Activated CD8-positive, alpha-beta memory T cell treated with anti-CD3 and anti-CD28 coated beads, Interleukin-2, amount 50 U/mL, for 1 hour (primary cell): ENCODE measurements around the gene COL4A5.
"Not testable (repeated sequence)": the region's sequence is repeated elsewhere in the genome, so short reads cannot be mapped to it uniquely, and the experiment has no call there.

Experiments used
- DNase-seq: peaks from one replicate; pipeline ENCODE4 v3.0.0-alpha.2; 2020; ENCODE audit errors: extremely low read depth

Gene COL4A5

DNA sequence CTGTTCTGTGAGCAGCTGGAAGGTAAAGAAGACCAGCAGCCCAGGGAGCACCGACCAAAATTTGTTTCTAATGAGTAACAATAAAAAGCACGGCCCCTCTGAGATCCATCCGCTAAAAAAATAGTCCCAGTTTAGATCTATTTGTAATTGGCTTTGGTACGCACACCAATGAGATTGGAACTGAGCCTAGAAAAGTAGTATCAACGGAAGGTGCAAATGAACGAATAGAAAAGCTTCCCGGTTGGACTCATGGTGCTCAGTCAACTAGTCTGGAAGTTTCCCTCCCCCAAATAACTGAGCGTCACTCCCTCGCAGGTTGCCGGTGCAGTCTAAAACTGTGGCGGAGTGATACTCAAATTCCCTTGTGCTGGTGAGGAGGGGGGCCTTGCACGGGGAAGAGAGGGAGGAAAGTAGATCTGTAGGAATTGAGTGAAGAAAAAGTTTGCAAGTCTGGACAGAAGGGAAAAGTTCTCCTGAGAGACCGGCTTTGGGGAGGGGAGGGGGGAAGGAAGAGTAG lies at the start of gene COL4A5:
COL4A5 (plus strand) TSS at position 413 of the 517 bp plus-strand sequence. CDS start 288 bp downstream, outside the sequence.
- no peak for DNase-seq

DNA sequence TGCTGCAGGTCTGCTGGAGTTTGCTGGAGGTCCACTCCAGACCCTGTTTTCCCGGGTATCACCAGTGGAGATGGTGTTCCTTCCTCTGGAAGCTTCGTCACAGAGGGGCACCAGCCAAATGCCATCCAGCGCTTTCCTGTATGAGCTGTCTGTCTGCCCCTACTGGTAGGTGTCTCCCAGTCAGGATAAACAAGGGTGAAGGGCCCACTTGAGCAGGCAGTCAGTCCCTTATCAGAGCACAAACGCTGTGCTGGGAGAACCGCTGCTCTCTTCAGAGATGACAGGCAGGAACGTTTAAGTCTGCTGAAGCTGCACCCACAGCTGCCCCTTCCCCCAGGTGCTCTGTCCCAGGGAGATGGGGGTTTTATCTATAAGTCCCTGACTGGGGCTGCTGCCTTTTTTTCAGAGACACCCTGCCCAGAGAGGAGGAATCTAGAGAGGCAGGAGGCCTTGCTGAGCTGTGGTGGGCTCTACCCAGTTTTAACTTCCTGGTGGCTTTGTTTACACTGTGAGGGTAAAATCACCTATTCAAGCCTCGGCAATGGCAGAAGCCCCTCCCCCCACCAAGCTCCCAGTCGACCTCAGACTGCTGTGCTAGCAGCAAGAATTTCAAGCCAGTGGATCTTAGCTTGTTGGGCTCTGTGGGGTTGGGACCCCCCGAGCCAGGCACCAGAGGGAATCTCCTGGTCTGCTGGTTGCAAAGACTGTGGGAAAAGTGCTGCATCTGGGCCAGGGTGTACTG lies 48.5 kb upstream of the COL4A5 start:
- DNase-seq, result not testable (repeated sequence)

DNA sequence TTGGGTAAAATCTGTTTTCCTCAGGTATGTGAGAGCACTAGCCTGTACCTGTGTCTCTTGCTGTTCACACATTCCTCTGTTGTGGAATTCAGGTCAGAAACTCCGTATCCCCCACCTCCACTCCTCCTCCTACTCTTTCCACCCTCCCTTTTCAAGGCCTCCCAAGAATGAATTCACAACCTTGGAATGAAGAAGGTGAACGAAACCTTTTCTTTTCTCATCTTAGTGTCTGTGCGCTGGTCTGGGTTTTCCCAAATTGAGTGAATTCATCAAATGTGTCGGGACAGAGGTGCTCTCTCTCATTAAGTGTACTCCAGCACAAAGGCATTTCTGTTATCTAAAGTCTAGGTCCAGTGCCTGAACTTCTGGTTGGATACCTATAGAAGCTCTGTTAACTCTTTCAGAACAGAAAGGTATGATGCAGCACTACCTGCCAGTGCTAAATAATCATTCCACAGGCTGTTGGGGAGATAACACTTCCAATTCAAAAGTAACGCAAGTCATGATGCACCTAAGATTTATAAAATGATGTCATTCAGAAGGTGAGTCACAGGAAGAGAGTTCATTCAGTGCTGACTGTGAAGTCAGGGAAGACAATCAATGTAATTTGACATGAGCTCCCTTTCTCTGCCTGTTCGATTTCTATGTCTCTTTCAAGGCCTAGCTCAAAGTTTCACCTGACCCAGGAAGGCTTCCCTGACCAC lies 43.3 kb upstream of the COL4A5 start:
- DNase-seq, result no peak

DNA sequence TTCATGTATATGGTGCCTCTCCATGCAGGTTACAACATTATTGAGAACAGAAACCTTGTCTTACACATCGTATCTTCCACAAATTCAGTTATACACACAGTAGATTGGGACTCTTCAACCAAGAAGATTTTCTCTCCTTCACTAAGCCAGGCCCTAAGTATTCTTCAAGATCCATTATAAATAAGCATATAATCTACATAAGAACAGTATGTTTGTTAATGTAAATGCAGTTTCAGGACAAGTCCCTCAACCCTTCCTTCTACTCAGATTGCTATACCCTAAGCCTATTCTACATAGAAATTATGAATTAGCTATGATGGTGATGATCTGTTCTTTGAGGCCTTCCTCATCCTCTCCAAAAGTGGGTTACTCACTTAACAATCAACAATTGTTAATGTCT lies 42.7 kb upstream of the COL4A5 start:
- no peak for DNase-seq

DNA sequence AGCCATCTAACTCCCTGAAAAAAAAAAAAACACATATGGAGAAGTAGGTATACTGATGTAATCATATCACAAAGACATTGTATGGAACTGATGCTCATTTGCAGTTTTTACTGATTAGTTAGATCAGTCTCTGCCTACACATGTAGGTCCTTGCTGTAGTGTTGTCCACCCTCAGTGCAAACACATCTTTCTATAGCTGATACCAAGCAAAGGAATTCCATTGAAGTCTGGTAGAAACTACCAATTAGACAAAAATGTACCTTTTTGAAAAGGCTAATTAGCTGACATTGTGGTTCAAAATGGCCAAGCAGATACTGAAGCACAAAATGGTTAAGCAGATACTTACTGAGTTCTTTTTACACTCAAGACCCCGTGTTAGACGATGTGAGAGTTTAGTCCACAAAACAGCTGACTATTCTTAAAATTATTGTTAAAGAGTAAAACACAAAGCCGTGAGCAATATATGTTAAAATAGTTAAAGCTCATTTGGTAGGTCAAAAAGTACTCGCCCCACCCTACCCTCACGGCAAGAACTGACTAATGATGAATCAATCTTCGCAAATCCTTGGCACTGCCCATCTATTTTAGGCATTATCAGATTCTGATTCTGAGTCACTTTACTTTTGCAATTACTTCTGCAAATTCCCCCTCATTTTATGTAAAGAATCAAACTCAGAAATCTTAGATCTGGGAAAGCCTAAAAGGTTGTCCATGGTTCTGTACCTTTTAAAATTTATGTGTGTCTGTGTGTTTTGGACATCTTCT lies 41.8 kb upstream of the COL4A5 start:
- no peak for DNase-seq

DNA sequence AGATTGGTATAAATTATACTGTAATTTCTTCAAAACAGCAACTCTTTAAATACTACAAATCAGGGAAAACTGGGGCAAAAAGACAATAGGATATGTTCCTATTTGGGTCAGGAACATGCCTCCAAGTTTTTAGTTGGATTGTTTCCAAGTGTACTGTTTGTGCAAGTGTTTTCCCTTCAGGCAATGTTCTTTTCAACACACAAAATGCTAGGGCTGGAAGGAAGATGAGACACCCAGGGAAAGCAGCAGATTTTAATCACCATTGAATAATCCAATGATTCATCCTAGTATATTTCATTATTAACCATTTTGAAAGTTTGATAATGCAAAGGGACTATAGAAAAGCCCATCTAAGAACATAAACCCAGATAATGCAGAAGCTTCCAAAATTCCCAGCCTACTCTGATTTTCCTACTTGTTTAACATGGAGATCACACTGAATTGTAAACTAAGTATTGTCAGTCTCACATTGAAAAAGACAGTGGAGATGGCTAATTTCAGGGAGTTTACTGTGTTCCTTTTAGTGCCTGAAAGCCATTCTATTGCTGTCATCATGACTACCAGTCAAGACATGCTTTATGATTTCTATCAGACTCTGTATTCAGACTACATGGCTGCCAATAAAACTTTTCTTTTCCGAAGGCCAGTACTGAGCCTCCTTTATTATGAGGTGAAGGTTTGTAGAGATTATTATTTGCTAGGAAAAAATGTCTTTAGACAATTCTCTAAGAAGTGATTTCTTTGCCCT lies 40.0 kb upstream of the COL4A5 start:
- no peak for DNase-seq

DNA sequence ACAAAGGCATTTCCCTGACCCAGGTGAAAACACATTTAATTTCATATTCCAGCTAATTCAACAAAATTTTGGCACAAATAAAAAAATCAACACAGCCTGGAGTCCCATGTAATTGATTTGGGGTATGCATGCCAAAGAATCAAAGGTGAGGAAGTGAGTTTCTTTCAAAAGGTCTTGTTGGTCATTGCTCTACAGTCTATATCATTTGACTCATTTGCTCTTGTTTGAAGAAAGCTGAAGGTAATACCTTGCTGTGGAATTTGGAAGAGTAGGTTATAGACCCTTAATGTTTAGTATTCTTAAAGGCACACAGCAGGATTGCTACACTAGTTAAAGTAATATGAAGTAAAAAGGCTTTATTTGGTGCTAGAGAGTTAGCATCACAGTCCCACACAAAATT lies 26.9 kb upstream of the COL4A5 start:
- no peak for DNase-seq

DNA sequence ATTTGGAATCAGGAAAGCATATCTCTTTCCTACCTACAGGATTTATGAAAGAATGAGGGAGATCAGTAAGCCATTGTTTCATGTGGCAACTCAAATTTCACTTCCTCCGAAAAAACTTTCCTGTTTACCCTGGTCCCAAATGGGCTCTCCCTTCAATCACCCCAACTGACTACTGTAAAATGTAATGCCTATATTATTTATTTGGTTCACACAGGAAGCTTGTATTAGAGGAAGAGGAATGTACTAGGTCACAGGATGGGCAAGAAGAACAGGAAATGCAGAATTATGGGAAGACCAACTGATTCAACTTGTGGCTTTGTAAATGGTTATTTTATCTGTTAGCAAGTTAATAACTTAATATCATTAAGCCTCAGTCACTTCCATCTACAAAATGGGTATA lies 24.5 kb upstream of the COL4A5 start:
- DNase-seq, result no peak

DNA sequence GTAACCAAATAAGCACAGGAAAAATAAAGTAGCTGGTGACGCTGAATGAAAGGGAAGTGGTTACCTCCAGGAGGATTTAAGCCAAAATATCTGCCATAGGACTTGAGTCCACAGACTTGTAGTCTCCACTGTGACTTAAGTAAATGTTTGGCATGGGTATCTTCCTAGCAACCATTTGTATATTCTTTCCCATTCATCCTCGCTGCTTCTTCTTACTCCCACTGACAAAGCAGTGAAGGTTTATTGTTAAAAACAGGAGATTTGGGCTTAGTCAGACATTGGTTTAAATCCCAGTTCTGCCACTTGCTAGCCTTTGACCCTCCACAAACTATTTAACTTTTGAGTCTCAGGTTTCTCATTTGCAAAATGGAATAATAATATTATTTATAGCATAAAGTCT lies 23.7 kb upstream of the COL4A5 start:
- DNase-seq, result no peak

DNA sequence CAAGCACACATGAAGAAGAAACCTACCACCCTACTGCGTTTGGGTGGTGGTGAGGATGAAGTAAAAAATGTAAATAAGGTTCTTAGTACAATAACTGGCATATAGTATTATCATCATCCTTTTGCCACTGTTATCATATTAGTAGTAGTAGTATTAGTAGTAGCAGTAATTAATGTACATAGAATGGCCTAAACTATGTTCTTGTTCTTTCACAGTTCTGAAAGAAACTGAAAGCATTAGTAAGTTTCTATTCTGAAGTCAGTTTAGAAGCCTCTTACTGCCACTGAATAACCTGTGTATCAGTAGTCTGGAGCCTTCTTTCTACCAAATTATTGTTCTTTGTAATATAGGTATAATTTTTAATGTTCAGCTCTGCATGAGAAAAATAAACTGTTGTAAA lies 22.4 kb upstream of the COL4A5 start:
- no peak for DNase-seq

DNA sequence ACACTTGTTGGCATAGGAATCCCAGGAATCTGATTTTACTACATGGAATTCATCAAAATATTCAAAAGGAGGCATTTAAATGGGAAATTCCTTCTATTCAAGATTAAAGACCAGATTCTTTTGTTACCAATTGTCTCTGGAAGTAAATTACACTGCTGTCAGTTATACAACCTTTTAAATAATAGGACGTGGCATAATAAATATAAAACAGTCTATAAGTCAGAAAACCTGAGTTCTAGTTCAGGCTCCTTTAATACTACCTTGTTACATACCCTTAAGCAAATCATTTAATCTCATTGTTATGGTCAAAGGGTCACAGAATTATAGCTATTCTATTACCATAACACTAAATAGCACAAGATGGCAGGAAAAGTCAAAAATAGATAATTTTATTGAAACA lies 20.2 kb upstream of the COL4A5 start:
- no peak for DNase-seq

DNA sequence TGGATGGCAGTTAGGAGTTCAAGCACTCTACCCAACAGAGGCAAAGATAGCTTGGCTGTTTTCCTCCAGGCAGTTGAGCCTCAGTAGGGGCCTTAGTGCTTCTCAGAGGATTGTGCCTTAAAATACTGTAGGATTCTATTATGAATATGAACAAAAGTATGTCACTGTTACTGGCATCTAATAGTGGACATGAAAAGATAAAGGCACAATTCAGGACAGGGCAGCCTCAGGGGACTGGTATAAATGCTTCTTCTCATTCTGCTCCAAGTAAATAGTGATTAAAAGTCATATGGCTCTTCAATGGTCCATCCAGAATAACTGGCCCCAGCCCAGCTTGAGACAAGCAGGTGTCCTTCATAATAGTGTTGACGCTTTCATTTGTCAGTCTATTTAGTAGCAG lies 19.2 kb upstream of the COL4A5 start:
- no peak for DNase-seq

DNA sequence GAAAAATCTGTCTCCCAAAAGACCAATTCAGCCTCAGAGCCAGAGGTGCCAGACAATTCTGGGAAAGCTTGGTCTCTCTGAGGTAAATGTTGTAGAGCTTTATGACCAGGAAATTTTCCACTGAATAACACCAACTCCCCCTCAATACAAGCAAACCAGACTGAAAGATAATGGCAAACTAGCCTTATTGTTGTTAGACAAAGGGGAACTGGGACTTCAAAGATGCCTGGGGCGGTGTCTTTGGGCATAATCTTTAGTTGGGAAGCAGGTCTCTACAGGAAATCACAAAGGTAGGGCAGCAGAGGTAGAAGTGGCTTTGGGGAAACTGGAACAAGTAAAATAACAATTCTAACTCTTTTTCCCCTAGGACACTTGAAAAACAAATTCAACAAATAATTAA lies 13.4 kb upstream of the COL4A5 start:
- DNase-seq, result no peak

DNA sequence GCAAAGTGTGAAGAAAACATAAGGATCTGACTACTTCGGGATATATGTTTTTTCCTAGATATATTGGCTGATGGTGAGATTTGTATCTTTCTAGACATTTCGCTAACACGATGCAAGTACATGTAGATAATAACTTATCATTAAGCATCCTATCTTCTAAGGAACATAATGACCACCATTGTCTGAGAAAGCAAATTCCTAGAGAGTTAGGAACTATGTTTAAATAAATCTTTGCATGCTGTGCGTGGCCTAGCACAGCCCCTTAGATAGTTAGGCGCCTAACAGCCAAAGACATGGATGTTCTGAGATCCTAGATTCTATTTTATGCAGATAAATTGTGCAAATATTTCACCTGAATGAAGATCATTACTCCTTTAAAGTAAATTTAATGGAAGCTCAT lies 4.4 kb upstream of the COL4A5 start:
- no peak for DNase-seq

DNA sequence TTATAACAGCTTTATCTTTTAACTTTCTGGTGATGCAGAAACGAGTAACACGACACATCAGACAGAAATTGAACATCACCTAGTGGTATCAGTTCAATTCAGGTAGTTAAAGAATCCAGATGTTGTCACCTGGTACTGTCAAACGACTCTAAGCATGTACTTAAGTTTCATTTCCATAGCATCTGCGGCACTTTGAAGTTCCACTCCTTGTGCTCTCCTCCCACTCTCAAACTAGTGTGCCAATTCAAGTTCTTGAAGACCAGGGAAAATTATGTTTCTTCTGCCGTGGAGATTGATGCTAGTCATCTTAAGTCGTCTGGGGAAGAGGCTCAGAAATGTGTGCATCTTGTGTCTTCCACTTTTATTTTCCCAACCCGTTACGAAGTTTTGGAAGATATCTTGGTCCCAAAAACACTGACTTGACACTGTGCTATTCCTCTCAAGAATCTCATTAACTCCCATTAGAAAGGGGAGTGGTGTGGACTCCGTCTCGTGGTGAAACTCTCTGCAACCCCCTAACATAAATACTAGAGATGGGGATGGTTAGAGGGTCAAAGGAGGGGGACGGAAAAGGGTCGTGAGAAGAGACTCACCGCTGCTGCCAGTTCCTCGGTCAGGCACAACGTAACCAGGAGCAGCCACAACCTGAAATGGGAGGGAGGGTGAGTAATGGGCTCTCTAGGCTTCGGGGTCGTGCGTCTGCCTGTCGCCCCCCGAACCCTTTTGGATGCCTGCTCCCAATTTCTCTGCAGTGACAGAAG lies 2.1 kb upstream of the COL4A5 start:
- no peak for DNase-seq

DNA sequence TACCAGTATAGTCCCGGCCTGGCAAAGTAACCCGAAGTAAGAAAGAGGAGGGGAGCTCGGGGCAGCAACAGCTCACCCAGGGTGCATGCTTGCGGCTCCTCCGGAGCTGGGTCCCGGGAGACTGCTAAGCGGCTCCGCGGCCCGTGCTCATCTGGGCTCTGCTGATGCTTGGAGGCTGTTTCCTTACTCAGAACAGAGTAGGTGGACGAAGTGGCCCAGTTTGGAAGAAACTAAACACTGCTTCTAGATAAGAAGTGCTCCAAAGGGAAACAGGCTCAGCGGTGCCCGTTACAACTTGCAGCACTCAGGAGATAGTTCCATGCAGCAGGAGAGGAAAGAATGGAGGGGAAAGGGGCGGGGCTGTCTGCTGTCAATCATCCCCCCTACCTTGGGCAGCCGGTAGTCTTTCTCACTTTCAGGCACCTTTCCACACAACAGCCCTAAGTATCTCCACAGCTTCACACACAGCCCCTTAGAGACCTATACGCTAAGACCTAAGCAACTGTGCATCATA lies 1.5 kb upstream of the COL4A5 start, which contains the start of gene COL4A6:
COL4A6 (minus strand) TSS at position 313 of the 514 bp plus-strand sequence; CDS start at position 87, 226 bp downstream.
- DNase-seq, result no peak

DNA sequence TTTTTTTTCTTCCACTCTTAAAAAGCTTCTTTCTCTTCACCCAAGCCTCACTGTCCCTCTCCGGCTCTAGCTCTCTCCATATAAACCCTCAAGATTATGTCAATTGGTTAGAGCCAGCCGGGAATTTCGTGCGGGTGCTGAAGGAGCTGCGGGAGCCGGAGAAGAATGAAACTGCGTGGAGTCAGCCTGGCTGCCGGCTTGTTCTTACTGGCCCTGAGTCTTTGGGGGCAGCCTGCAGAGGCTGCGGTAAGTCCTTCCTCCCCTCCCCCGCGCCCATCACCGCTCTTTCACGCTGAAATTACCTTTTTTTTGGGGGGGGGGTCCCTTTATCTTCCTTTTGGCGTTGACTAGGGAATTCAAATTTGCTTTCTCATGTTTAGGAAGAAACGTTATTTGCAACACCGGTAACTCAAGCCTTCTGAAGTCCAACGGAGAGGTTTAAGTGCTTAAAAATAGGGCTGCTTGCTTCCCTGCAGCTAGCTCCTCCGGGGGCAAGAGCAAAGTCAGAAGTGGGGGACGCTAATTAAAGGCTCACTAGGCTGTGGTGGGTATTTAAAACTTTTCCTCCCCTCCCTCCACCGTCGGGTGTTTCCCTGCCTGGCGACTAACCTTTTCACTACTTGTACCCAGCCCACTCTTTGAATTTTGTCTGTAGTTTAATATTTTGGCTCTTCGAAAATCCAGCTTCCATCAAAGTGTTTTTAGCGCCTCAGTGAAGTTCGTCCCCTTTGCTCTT lies 491 bp downstream of the COL4A5 start:
- DNase-seq, result no peak

DNA sequence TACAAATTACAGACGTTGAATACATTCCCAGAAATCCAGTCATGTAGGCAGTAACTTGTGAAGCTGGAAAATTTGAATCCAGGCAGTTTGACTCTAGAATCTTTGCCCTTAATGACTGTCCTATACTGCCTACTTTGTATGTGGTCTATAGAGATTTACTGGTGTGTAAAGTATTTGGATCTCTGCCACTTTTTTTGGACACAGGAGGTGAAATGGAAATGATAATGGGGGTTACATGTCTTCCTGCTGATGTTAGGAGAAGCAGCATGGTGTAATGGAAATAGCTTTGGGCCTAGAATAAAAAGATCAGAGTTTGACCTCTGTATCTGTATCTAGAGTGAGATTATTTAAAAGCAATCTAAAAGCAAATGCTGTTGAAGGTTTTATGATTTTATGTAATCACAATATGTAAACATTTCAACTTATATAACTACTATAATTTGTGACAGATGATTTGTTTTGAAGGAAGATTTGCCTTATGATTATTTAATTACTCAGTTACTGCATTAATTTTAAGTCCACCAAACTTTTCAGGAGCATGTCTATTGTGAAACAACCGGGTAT lies 3.3 kb downstream of the COL4A5 start:
- DNase-seq, result no peak

DNA sequence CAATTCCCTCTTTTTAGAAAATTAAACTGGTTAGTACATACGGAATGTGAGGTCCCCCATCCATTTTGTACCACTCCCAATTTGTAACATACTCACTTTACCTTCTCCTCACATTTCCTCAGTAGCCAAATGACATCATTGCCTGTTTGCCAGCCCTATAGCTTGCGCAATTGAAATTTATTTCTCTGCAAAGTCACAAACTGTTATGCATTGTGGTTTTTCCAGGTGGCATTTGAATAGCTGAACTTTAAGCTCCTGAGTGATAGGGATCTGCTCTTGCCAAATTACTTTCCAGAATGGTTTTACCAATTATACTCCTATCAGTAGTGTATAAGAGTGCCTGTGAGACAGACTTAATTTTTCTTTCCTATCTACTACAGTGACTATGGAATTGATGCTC lies 7.7 kb downstream of the COL4A5 start:
- DNase-seq, result no peak

DNA sequence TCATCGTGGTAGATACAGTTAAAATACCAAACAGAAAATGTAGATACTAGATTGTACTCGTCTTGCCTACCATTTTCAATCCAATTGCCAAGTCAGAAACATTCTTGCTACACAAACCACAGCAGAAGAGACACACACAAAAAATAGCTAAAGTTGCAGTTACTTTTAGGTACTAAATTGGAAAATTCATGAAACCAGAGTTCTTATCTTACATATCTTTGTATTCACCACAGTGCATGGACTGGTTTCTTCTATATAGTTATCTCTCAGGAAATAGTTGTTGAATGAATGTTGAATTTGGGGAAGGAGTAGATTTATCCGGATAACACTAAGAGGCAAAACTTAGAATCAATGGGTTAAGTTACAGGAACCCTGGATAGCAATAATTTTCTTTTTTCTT lies 14.2 kb downstream of the COL4A5 start:
- DNase-seq, result no peak
